ENCODE data around the gene MMP24OS.
"Not testable (repeated sequence)": the region's sequence is repeated elsewhere in the genome, so short reads cannot be mapped to it uniquely, and the experiment has no call there.

MMP24OS gene

DNA sequence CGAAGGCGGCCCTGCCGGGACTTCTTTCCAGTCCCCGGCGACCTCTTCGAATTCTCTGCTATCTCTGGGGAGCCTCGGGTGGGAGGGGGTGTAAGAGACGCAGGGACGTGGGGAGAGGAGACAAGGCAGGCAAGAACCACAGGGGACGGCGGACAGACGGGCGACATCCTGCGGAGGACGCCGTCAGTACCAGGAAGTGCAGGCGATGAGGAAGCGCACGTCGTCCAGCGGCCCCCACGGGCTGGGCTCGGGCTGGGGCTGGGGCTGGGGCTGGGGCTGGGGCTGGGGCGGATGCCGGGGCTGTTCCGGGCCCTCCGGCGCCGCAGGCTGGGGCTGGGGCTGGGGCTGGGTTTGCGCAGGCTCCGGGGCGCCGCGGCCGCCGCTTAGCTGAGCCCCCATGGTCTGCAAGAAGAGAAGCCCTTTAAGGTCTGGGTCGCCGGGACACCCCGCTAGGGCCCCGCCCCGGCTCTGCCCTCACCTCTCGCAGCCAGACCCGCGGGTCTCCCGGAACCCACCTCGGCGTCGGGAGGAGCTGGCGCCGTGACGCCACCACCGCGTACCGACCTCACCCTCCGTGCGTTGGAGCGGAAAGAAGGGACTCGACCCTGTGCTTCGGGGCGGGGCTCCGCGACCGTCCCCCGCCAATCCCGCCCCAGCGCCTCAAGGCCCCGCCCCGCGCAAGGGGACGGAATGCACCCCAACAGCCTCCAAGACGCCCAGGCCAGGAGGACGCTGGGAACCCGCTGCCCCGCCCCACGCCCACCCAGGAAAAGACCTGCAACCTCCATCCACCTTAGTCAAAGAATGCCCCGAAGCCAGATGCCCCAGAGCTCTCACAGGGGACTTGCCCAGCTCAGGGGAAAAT is at the start of gene MMP24OS:
Gene MMP24OS (minus strand): TSS at position 592 of the 865 bp plus-strand sequence. CDS start 193 bp downstream, at position 399.
- peak; percentile 97 for DNase-seq (ENCODE audit: low spot score)

- DNase-seq (ENCODE audit: low spot score), result no peak
Observed at GRCh38 chr20:35327074-35327976, 49.4 kb upstream of the MMP24OS start.

DNA sequence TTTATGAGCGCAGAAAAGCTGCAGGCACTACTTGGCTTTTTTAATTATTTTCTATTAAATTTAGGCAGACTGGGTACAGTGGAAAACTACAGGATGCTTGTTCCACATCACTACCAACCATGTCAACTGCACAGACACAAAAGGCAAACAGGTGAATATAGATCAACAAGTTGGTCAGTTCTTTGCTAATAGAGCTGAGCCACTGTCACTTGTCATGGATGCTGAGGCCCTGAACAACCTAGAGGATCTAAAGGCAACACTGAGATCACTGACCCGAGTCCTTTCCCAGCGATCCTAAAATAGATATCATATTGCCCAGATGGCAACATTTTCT is 48.8 kb upstream of the MMP24OS start:
- DNase-seq (ENCODE audit: low spot score), result no peak

DNA sequence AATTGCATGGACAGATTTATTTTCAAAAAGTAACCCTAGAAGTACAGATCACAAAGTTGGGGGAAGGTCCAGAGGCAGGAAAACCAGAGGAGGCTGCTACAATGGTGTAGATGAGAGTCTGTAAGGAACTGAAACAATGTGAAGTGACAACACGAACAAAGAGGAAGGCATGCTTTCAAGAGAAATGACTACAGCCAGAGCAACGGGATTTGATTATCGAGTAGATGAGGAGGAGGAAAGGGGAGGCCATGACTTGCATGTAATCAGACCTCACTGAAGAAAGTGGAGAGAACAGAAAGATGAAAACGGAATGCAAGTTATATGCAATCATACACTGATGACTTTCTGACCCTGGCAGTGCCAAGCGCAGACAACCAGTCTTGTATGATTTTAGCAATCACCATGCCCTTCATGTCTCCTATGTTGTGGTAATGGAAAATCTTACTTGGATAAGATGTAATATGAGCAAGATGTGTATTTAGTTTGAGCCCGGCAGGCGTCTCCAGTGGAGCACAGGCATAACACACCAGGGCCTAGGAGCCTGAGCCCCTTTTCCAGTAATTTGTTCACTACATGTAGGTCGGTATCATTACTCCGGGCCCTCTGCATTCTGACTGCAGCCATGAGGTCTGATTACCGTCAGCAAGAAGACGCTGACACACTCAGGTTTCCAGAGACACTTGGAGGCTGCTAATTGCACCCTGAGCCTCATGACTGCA is 48.3 kb upstream of the MMP24OS start:
- no peak for DNase-seq (ENCODE audit: low spot score)

- no peak for DNase-seq (ENCODE audit: low spot score)
Observed at GRCh38 chr20:35325401-35325800, 47.5 kb upstream of the MMP24OS start.

DNA sequence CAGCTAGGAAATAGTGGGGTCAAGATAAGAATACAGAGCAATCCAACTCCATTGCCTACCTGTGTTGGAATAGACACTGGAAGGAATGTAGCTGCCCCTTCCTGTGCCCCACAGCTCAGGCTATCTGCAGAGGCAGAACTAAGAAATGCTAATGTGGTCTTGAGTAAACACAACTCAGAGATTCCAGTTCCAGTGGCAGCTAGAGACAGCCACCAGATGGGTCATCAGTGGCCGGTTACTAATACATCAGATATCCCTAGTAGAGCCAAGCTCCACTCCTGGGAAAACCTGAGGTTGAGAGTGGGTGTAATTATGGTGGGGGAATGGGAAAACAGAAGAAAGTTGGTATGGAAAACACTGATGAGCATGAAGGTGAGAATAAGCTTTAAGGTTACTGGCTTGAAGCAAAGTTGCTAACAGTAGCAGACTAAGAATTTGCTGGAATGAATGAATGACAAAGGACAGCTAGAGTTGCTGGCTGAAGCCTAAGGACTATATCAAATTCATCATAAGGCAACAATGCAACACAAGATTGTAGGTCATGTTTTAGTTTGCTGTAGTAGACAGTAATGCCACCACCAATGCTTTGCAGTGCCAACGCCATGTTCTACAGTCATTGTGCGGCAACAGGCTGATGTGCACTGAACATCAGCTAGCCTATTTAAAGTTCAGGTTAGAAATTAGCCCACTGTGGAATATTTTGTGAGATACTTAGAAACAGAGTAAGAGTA is 42.6 kb upstream of the MMP24OS start:
- no peak for DNase-seq (ENCODE audit: low spot score)

DNA sequence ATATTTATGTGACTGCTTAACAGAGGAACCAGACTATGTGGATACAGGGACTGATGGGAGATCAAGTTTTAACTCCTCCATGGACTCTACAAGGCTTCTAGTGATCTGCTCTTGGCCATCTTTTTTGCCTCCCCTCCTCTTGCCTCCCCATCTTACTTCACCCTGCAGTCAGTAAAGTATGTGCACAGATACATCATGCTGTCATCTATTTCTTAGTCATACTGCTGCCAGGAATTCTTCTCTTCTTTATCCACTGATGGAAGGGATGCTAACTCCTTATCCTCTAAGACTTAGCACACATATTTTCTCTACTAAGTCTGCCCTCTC is 41.9 kb upstream of the MMP24OS start:
- no peak for DNase-seq (ENCODE audit: low spot score)

DNA sequence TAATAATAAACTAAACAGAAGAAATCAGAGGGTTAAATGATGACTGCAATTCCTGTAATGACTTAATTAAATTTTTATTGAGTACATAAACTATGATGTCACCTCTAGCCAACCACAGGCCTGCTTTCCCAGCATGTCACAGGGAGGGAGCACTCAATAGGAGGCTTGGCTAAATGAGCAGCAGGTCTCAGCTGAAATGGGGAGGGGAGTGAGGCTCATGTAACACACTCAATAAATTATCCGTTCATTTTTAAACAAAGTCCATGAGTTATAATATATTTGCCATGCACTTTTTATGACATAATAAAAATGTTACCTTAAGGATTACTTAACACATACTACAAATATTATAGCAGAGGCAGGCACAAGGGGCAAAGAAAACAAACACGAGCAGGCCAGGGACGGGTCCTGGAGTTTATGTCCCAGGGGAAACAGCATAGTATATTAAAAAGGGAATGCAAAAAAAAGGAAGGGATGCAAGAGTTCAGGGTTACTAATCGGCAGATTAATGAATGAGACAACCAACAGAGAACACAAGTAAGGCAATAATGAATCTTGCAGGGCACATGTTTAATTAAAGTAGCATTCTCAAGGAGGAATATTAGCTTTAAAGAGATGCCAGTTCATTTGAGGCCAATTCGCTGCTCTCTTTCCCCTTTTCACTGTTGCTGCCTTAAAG is 41.4 kb upstream of the MMP24OS start:
- no peak for DNase-seq (ENCODE audit: low spot score)

GRCh38 chr20:35318502-35319157 is 40.7 kb upstream of the MMP24OS start:
- no peak for DNase-seq (ENCODE audit: low spot score)

DNA sequence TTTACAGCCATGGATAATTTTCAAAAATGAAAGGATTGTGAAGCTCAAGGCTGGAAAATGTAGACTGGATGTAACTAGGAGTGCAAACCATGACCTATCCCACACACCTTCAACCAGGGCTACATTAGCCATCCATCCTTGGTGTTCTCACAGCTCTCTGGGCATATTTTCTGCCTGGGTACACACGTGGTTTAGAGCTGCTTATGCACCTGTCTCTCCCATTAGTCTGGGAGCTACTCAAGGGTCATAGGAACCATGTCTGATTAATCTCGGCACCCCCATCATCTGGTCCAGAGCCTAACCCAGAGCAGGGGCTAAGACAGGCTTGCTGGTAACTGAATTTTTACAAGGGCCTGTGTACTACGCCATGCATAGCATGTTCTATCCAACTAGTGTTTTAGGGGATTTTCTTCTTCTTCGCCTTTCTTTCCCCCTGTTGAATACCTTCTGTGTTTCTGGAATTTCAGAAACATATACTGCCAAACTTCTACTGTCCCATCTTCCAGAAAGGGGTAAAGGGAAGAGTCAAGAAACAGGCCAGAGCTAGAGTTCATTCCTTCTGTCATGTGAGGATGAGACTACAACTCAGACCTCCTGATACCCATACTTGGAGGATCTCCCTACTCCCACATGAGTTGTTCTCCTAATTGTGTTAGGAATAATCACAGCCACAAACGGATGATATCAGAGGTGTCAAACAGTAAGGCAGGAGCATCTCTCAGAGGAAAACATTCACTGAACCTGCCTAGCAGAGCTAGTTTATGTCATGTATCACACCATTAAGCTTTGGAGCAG is 39.7 kb upstream of the MMP24OS start:
- DNase-seq (ENCODE audit: low spot score), result no peak

GRCh38 chr20:35316086-35316485 is 38.2 kb upstream of the MMP24OS start:
- no peak for DNase-seq (ENCODE audit: low spot score)

GRCh38 chr20:35315632-35316020 is 37.7 kb upstream of the MMP24OS start:
- not testable (repeated sequence) for DNase-seq (ENCODE audit: low spot score)

GRCh38 chr20:35314816-35315631 is 37.1 kb upstream of the MMP24OS start:
- no peak for DNase-seq (ENCODE audit: low spot score)

DNA sequence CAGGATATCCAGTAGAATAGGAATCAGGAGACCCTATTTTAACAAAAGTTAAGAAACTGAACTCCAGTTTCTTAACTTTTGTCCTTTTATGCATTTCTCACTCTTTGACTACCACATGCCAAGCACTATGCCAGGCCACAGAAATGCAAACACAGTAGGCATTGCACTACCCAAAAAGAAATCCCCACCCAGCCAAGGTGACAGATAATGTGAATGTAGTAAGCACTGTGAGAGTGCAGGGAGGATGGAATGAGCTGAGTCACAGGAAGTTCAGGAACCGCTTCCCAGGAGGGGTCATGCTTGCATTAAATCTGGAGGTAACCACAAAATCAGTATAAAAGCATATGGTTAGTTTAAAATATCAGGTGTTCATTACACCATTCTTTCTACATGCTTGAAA is 34.4 kb upstream of the MMP24OS start:
- no peak for DNase-seq (ENCODE audit: low spot score)

GRCh38 chr20:35311822-35312221 is 33.9 kb upstream of the MMP24OS start:
- DNase-seq (ENCODE audit: low spot score), result no peak

DNA sequence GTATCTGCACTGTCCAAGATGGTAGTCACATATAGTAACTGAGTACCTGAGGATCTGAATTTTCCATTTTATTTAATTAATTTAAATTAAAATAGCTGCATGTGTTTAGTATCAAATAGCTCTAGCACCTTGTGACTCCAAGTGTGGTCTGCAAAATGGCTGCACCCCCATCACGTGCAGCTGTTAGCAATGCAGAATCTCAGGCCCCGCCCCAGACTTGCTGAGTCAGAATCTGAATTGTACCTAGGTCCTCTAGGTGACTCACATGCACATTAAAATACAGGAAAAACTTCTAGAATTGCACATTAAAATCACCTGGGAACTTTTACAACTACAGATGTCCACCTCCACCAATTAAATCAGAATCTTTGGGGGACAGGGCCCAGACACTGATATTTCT is 33.5 kb upstream of the MMP24OS start:
- DNase-seq (ENCODE audit: low spot score), result no peak

DNA sequence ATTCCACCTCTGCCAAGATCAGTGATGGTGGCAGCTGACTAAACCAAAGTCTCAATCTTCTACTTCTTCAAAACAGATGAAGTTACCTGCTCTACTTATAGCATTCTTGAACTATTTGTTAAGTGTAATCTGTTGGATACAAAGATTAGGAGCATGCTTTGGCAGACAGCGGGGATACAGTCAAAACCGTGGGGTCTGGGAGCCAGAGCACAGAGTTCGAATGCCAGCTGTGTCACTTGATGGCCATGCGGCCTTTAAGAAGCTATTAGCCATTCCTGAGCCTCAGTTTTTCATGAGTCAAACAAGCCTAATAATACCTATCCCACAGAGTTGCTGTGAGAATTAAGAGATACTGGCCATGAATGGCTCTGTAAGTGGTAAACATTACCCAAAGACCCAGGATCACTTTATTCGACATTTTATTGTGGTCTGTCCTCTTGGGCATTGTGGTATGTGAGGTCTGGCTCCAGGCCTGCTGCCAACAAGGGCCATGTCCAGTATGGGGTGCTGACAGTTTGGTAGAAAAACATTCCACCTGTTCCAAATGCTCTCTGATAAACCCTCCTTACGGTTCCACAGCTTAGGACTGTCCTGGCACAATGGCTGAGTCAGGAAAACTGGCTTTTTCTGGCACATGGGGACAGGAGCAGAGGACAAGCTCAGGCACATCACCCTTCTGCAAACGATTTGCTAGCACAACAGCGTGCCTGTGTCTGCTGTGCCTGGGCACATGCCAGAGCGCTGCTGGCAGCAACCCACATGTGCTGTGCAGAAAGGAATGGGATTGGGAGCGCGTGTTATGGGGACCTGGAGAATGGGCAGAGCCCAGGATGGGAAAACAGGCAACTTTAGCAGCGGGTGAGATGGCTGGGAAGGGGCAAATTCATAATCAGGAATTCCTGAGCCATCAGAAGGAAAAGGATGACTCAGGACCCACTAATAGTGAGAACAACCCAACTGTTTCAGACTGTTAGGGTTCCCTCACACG is 30.0 kb upstream of the MMP24OS start:
- no peak for DNase-seq (ENCODE audit: low spot score)
